Mucosa of rectum (tissue), 2 donors: Measurements from ENCODE around the gene MPC2.
A peak's percentile ranks its signal among the peaks of the same experiment; 100 is the strongest.

ENCODE experiments used
- H3K27ac ChIP-seq, 2 donors: one replicate each; pipeline ENCODE4 v1.7.0; 2013; ENCODE audit warnings: inconsistent platforms in 2 of 2, low read depth in 2 of 2, low read length in 2 of 2
- H3K27me3 ChIP-seq, 2 donors: one replicate each; pipeline ENCODE4 v1.7.0; 2013; ENCODE audit warnings: low read length in 2 of 2; ENCODE audit not compliant: control insufficient read depth in 2 of 2, insufficient read depth in 2 of 2
- H3K36me3 ChIP-seq, 2 donors: one replicate each; pipeline ENCODE4 v1.7.0; 2013; ENCODE audit warnings: low read length in 2 of 2; ENCODE audit not compliant: control insufficient read depth in 2 of 2, insufficient read depth in 2 of 2
- H3K4me1 ChIP-seq, 2 donors: one replicate each; pipeline ENCODE4 v1.7.0; 2013; ENCODE audit warnings: low read length in 2 of 2, mild to moderate bottlenecking in 1 of 2; ENCODE audit not compliant: control insufficient read depth in 2 of 2, insufficient read depth in 2 of 2
- H3K4me3 ChIP-seq, 2 donors: one replicate each; pipeline ENCODE4 v1.7.0; 2013; ENCODE audit warnings: low read length in 2 of 2
- H3K9ac ChIP-seq, 2 donors: one replicate each; pipeline ENCODE4 v1.7.0; 2013; ENCODE audit warnings: low read length in 2 of 2, low read depth in 1 of 2, mild to moderate bottlenecking in 1 of 2
- H3K9me3 ChIP-seq, 2 donors: one replicate each; pipeline ENCODE4 v1.7.0; 2013; ENCODE audit warnings: low read length in 2 of 2; ENCODE audit not compliant: control insufficient read depth in 2 of 2
- donor health status: healthy.
- donor health status: Normal muscosa, but diverticular disease.

The MPC2 gene

DNA sequence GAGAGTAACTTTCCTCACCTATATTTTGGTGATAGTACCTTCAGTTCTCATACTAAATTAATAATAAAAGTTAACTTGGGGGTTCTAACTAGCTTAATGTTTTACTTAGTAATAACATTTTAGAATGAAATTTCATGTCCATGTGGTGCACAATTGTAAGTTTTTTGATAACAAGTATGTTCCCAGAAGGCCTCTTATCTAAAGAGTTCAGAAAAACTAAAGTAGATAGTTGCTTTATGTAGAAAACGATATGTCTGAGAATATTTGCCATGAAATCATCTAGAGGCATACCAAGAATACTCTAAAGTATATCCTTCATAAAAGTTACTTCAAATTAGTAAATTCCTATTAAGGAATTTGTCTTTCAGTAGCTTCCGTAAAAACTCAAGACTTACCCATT, 12.8 kb downstream of the MPC2 start:
- H3K9me3 ChIP-seq = no peaks in the 10 kb centered on the region
- peaks cover 0 to 1% of the 10 kb centered on the region in 2 donors for H3K36me3 ChIP-seq
- H3K4me1 ChIP-seq = peaks cover 3 to 4% of the 10 kb centered on the region in 2 donors
- no peak overlapping the region for H3K4me3 ChIP-seq
- no peak overlapping the region for H3K27ac ChIP-seq
- H3K9ac ChIP-seq = no peak overlapping the region
- H3K27me3 ChIP-seq = no peaks in the 10 kb centered on the region

DNA sequence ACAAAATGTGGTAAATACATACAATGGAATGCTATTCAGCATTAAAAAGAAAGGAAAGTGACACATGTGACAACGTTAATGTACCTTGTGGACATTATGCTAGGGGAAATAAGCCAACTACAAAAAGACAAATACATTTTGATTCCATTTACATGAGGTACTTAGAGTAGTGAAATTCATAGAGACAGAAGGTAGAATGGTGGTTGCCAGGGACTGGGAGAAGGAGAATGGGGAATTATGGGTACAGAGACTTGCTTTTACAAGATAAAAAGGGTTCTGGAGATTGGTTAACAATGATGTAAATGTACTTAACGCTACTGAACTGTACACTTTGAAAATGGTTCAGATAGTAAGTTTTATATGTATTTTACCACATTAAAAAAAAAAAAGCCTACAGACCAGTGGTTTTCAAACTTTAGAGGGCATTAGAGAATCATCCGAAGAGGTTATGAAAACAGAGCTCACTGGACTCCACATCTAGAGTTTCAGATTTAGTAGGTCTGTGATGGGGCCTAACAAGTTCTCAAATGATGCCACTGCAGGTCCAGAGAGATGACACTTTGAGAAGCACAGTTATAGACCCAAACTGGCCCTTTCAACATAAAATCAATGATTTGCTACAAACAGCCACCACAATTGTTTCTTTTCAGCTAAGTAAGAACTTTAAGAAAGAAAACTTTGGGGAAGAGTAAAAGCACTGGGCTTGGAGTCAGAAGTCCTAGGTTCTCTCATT, 13.4 kb downstream of the MPC2 start:
- Histone ChIP-seq H3K9me3 (no peaks in the 10 kb centered on the region), H3K27ac (no peak overlapping the region), H3K4me1 (peaks cover 3 to 4% of the 10 kb centered on the region in 2 donors), H3K4me3 (no peak overlapping the region), H3K9ac (no peak overlapping the region), H3K27me3 (no peaks in the 10 kb centered on the region), H3K36me3 (peaks cover 0 to 3% of the 10 kb centered on the region in 2 donors)

DNA sequence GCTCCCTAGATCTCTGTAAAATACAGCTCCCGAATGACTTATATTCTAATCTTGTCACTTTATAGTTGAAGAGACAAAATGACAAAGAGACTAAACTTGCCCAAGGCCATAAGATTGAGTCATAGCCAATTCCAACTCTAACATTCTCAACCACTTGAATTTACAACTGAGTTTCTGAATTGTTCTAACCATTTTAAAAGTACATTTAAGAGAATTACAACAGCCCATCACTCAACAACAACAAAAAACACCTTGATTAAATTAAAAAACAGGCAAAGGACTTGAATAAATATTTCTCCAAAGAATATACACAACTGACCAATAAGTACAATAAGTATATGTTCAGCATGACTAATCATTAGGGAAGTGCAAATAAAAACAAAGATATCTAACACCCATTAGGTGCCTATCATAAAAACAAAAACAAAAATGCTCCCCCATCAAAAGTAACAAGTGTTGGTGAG, 14.2 kb downstream of the MPC2 start:
- no peaks in the 10 kb centered on the region for H3K9me3 ChIP-seq
- peaks cover 0 to 8% of the 10 kb centered on the region in 2 donors for H3K36me3 ChIP-seq
- H3K4me3 ChIP-seq = no peak overlapping the region
- H3K9ac ChIP-seq = no peak overlapping the region
- H3K4me1 ChIP-seq = peaks cover 3 to 4% of the 10 kb centered on the region in 2 donors
- H3K27me3 ChIP-seq = no peaks in the 10 kb centered on the region
- H3K27ac ChIP-seq = no peak overlapping the region

DNA sequence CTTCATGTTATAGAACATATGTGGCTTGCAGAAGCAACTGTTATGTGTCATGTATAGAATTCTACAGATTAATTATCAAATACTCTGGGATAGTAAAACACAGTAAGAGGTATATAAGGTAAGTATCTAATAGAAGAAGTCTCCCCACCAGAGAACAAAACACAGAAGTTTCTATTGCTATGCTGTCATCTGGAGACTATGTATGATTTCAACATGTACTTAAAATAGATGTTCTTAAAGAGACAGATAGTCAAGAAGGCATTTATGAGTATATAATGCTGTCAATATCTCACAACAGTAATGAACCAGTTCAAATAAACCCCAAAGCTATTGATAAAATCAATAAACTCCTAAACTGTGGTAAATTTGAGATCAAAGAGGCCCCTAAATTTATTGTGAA, 14.8 kb downstream of the MPC2 start:
- Histone ChIP-seq H3K36me3 (peaks cover 0 to 8% of the 10 kb centered on the region in 2 donors), H3K27ac (no peak overlapping the region), H3K4me1 (peaks cover 4 to 8% of the 10 kb centered on the region in 2 donors), H3K27me3 (no peaks in the 10 kb centered on the region), H3K4me3 (no peak overlapping the region), H3K9ac (no peak overlapping the region), H3K9me3 (no peaks in the 10 kb centered on the region)

DNA sequence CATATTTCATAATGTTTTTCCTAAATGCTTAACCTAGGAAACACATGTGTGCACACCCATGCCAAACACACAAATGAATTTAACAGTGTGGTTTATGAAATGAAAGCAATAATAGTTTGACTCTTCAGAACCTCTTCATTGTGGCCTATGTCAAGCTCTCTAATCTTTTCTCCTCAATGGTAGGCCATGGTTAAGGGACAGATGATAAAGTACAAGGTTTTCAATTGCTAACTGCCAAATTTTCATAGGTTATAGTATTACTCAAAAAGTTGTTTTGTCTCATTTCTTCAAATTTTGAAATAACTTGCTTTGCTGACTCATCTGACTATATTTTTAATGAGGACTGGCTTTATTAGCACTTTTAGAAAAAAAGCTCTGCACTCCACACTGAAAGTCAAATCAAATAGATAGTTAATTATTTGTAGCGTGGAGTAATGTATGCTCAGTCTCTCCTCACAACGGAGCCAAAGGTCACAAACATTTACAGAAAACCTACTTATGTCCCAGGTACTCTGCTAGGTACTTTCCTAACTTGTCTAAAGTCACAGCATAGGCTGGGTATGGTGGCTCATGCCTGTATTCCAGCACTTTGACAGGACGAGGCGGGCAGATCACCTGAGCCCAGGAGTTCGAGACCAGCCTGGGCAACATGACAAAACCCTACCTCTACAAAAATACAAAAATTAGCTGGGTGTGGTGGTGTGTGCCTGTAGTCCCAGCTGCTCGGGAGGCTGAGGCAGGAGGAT, 19.9 kb downstream of the MPC2 start:
- Histone ChIP-seq H3K27me3 (no peaks in the 10 kb centered on the region), H3K9ac (no peak overlapping the region), H3K27ac (no peak overlapping the region), H3K9me3 (no peaks in the 10 kb centered on the region), H3K4me1 (peaks cover 4 to 9% of the 10 kb centered on the region in 2 donors), H3K4me3 (no peak overlapping the region), H3K36me3 (peaks cover 7 to 12% of the 10 kb centered on the region in 2 donors)

DNA sequence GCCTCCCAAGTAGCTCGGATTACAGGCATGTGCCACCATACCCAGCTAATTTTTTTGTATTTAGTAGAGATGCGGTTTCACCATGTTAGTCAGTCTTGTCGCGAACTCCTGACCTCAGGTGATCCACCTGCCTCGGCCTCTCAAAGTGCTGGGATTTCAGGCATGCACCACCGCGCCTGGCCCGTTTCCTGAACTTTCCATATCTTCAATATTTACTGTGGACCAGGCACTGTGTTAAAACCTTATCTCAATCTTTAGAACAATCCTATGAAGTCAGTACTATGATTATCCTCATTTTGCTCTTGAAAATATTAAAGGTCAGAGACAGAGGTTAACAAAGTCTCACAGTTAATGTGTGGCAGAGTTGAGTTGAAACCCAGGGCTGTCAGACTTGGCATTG, 21.3 kb downstream of the MPC2 start:
- H3K27ac ChIP-seq = no peak overlapping the region
- no peak overlapping the region for H3K9ac ChIP-seq
- H3K9me3 ChIP-seq = no peaks in the 10 kb centered on the region
- peaks cover 7 to 12% of the 10 kb centered on the region in 2 donors for H3K36me3 ChIP-seq
- H3K27me3 ChIP-seq = no peaks in the 10 kb centered on the region
- no peak overlapping the region for H3K4me3 ChIP-seq
- peaks cover 4 to 9% of the 10 kb centered on the region in 2 donors for H3K4me1 ChIP-seq

DNA sequence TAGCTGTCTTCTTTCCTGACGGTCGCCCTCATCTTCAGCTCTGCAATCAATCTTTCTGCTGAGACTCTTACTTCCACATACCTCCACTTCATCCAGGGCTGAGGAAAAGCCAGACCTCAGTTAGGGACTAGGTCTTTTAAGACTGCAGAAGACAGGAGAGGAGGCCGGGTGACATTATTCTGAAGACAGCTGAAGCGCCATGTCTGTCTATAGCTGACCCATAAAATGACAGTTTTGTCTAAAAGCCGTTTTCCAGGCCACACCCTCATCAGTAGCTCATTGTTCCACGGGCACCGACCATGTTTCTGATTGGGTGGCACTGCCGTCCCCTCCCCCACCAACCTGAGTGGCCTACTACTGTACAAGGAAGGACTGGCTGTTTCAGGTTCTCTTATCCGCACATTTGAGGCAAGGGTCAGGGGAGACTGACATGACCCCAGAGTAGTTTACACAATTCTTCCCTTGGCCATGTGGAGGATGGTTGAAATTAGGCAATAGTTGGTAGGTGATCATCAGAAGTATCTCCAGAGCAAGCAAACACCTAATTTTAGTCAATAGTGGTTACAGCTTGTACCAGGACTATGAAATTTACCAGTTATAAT, 22.9 kb downstream of the MPC2 start, which contains the start of gene ADCY10:
Gene ADCY10, minus strand, starts transcription at position 240 of the 602 bp plus-strand sequence. CDS start 8,994 bp downstream, outside the sequence.
- H3K27me3 ChIP-seq = no peaks in the 10 kb centered on the region
- H3K4me1 ChIP-seq = peaks cover 4 to 9% of the 10 kb centered on the region in 2 donors
- no peak within 1 kb of the TSS for H3K9ac ChIP-seq
- H3K27ac ChIP-seq = no peak within 1 kb of the TSS
- H3K9me3 ChIP-seq = peaks cover 0 to 2% of the 10 kb centered on the region in 2 donors
- H3K36me3 ChIP-seq = peaks cover 7 to 10% of the 10 kb centered on the region in 2 donors
- no peak within 1 kb of the TSS for H3K4me3 ChIP-seq

DNA sequence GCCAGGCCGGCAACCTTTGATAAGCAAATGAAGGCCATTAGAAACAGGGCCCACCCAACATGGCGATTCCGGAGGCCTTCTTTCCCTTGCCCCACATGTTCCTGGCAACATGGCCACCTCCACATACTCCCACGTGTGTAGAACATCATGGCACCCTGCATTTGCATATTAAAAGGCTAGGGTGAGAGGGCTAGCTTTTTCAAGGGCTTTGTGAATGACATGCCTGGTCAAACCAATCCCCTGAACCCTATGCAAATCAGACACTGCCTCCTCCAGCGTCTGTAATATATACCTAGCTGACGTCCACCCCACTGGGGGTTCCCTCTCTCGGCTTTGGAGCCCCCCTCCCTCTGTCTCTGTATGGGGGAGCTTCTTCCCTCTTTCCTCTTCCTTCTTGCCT, 24.6 kb downstream of the MPC2 start:
- Histone ChIP-seq H3K9me3 (peaks cover 0 to 2% of the 10 kb centered on the region in 2 donors), H3K36me3 (peaks cover 4 to 7% of the 10 kb centered on the region in 2 donors), H3K4me1 (peaks cover 4 to 6% of the 10 kb centered on the region in 2 donors), H3K4me3 (no peak overlapping the region), H3K9ac (no peak overlapping the region), H3K27ac (no peak overlapping the region), H3K27me3 (no peaks in the 10 kb centered on the region)

DNA sequence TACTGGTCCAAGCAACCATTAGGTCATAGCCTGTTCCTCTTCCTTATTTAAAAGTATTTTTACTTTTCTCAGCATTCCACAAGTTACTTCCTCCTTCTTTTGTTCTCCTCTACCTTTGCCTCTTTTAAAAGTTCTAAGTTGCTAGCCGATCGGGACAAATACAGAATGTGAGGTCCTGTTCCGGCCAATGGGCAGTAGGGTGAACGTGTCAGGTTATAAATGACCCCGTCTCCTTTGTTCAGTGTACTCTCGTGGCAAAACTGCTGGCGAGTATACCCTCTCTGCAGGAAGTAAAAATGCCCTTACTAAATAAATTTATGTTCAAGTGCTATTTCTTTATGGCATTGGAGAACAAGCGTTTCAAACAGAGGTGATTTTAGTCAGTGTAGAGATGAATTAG, 25.5 kb downstream of the MPC2 start:
- H3K4me3 ChIP-seq = peak overlapping the region in 1 of 2 donors; percentile 48

DNA sequence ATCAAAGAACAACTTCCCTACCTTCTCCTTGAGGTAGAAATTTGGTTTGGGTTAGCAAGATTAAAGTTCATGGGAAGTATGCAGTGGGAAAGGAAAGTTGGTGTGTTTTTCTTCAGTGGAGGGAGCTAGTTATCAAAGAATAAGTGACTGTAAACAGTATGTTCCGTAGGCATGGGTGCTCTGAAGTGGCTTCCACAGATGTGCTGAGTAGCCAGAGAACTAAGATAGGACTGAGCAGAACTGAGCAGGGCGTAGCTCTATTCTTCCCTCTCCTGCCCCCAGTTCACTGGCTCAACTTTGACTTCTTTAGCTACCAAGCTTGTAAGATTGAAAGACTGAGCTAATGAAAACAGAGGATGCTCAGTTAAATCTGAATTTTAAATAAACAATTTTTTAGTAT, 26.3 kb downstream of the MPC2 start:
- peaks cover under 1 to 4% of the 10 kb centered on the region in 2 donors for H3K36me3 ChIP-seq
- no peak overlapping the region for H3K9ac ChIP-seq
- no peak overlapping the region for H3K4me3 ChIP-seq
- H3K4me1 ChIP-seq = no peaks in the 10 kb centered on the region
- H3K27me3 ChIP-seq = no peaks in the 10 kb centered on the region
- peaks cover 0 to 2% of the 10 kb centered on the region in 2 donors for H3K9me3 ChIP-seq
- no peak overlapping the region for H3K27ac ChIP-seq

More for the DNA sequence above, 25.5 kb downstream of the MPC2 start:
- Histone ChIP-seq H3K36me3 (peaks cover 4 to 7% of the 10 kb centered on the region in 2 donors), H3K27me3 (no peaks in the 10 kb centered on the region), H3K27ac (no peak overlapping the region), H3K9ac (no peak overlapping the region), H3K4me1 (no peaks in the 10 kb centered on the region), H3K9me3 (peaks cover 0 to 2% of the 10 kb centered on the region in 2 donors)
